HEK293 (cell line): ENCODE data around the gene PDE4D.

Experiments
- ELK4 ChIP-seq: IDR thresholded peaks from 2 replicates; pipeline ENCODE4 v1.6.1; 2011; ENCODE audit warnings: mild to moderate bottlenecking, low read depth, low read length, borderline replicate concordance
- IKZF3 ChIP-seq: fragments of 450-650 bp; IDR thresholded peaks from 2 replicates; pipeline ENCODE4 v1.5.0; 2018; ENCODE audit warnings: missing biosample characterization, mild to moderate bottlenecking, missing genetic modification characterization, moderate library complexity
- INSM2 ChIP-seq: fragments of 450-650 bp; formaldehyde crosslinking; IDR thresholded peaks from 2 replicates; pipeline ENCODE4 v1.5.1; 2016; ENCODE audit warnings: missing biosample characterization, missing genetic modification characterization
- KLF9 ChIP-seq: fragments of 450-650 bp; formaldehyde crosslinking; IDR thresholded peaks from 2 replicates; pipeline ENCODE4 v1.5.1; 2016; ENCODE audit warnings: missing biosample characterization, missing genetic modification characterization, low read depth
- MYNN ChIP-seq: fragments of 450-650 bp; formaldehyde crosslinking; IDR thresholded peaks from 2 replicates; pipeline ENCODE4 v1.5.1; 2016; ENCODE audit warnings: missing biosample characterization, missing genetic modification characterization, borderline replicate concordance
- PRDM6 ChIP-seq: fragments of 450-650 bp; formaldehyde crosslinking; IDR thresholded peaks from 2 replicates; pipeline ENCODE4 v1.5.1; 2017; ENCODE audit warnings: missing biosample characterization, missing genetic modification characterization
- SCRT1 ChIP-seq: fragments of 450-650 bp; formaldehyde crosslinking; IDR thresholded peaks from 2 replicates; pipeline ENCODE4 v1.5.1; 2016; ENCODE audit warnings: missing biosample characterization, missing genetic modification characterization, borderline replicate concordance
- SCRT2 ChIP-seq: fragments of 450-650 bp; formaldehyde crosslinking; IDR thresholded peaks from 2 replicates; pipeline ENCODE4 v1.5.1; 2016; ENCODE audit warnings: missing biosample characterization, missing genetic modification characterization
- SP2 ChIP-seq: fragments of 450-650 bp; formaldehyde crosslinking; IDR thresholded peaks from 2 replicates; pipeline ENCODE4 v1.5.1; 2016; ENCODE audit warnings: missing biosample characterization, missing genetic modification characterization
- TRIM28 ChIP-seq: IDR thresholded peaks from 2 replicates; pipeline ENCODE4 v1.6.1; 2011; ENCODE audit warnings: low read length, control low read depth, borderline replicate concordance
- ZEB2 ChIP-seq: fragments of 450-650 bp; formaldehyde crosslinking; IDR thresholded peaks from 2 replicates; pipeline ENCODE4 v1.5.1; 2016; ENCODE audit warnings: missing biosample characterization, missing genetic modification characterization
- ZFHX2 ChIP-seq: fragments of 450-650 bp; formaldehyde crosslinking; conservative IDR thresholded peaks from 2 replicates; pipeline ENCODE4 v1.5.1; 2016; ENCODE audit warnings: missing biosample characterization, missing genetic modification characterization
- ZFP3 ChIP-seq: fragments of 450-650 bp; formaldehyde crosslinking; IDR thresholded peaks from 2 replicates; pipeline ENCODE4 v1.5.1; 2016; ENCODE audit warnings: low read depth, missing biosample characterization, missing genetic modification characterization
- ZFP69B ChIP-seq: fragments of 450-650 bp; formaldehyde crosslinking; IDR thresholded peaks from 2 replicates; pipeline ENCODE4 v1.5.1; 2016; ENCODE audit warnings: missing biosample characterization, missing genetic modification characterization
- ZNF121 ChIP-seq: fragments of 450-650 bp; formaldehyde crosslinking; IDR thresholded peaks from 2 replicates; pipeline ENCODE4 v1.5.1; 2016; ENCODE audit warnings: missing biosample characterization, missing genetic modification characterization
- ZNF174 ChIP-seq: fragments of 450-650 bp; formaldehyde crosslinking; IDR thresholded peaks from 2 replicates; pipeline ENCODE4 v1.5.0; 2017; ENCODE audit warnings: missing biosample characterization, mild to moderate bottlenecking, missing genetic modification characterization
- ZNF184 ChIP-seq: fragments of 450-650 bp; IDR thresholded peaks from 2 replicates; pipeline ENCODE4 v1.5.1; 2018; ENCODE audit warnings: missing biosample characterization, mild to moderate bottlenecking, missing genetic modification characterization
- ZNF202 ChIP-seq: fragments of 450-650 bp; formaldehyde crosslinking; IDR thresholded peaks from 2 replicates; pipeline ENCODE4 v1.5.1; 2016; ENCODE audit warnings: missing biosample characterization, missing genetic modification characterization, borderline replicate concordance
- ZNF24 ChIP-seq: fragments of 450-650 bp; formaldehyde crosslinking; IDR thresholded peaks from 2 replicates; pipeline ENCODE4 v1.5.1; 2016; ENCODE audit warnings: missing biosample characterization, missing genetic modification characterization
- ZNF311 ChIP-seq: fragments of 450-650 bp; formaldehyde crosslinking; IDR thresholded peaks from 2 replicates; pipeline ENCODE4 v1.5.1; 2017; ENCODE audit warnings: missing biosample characterization, missing genetic modification characterization, borderline replicate concordance
- ZNF350 ChIP-seq: fragments of 450-650 bp; formaldehyde crosslinking; IDR thresholded peaks from 2 replicates; pipeline ENCODE4 v1.5.0; 2017; ENCODE audit warnings: missing biosample characterization, mild to moderate bottlenecking, missing genetic modification characterization
- ZNF37A ChIP-seq: fragments of 450-650 bp; IDR thresholded peaks from 2 replicates; pipeline ENCODE4 v1.5.1; 2018; ENCODE audit warnings: missing biosample characterization, missing genetic modification characterization
- ZNF513 ChIP-seq: fragments of 450-650 bp; IDR thresholded peaks from 2 replicates; pipeline ENCODE4 v1.5.1; 2018; ENCODE audit warnings: missing biosample characterization, missing genetic modification characterization
- ZNF580 ChIP-seq: fragments of 450-650 bp; formaldehyde crosslinking; IDR thresholded peaks from 2 replicates; pipeline ENCODE4 v1.5.1; 2016; ENCODE audit warnings: missing biosample characterization, missing genetic modification characterization
- ZNF610 ChIP-seq: fragments of 450-650 bp; formaldehyde crosslinking; IDR thresholded peaks from 2 replicates; pipeline ENCODE4 v1.5.1; 2016; ENCODE audit warnings: missing biosample characterization, missing genetic modification characterization, borderline replicate concordance
- ZNF692 ChIP-seq: fragments of 450-650 bp; formaldehyde crosslinking; IDR thresholded peaks from 2 replicates; pipeline ENCODE4 v1.5.1; 2016; ENCODE audit warnings: missing biosample characterization, missing genetic modification characterization
- ZNF747 ChIP-seq: fragments of 450-650 bp; formaldehyde crosslinking; IDR thresholded peaks from 2 replicates; pipeline ENCODE4 v1.5.1; 2016; ENCODE audit warnings: missing biosample characterization, missing genetic modification characterization
- ZNF785 ChIP-seq: fragments of 450-650 bp; formaldehyde crosslinking; IDR thresholded peaks from 2 replicates; pipeline ENCODE4 v1.5.1; 2016; ENCODE audit warnings: missing biosample characterization, missing genetic modification characterization
- ZSCAN18 ChIP-seq: fragments of 450-650 bp; formaldehyde crosslinking; IDR thresholded peaks from 2 replicates; pipeline ENCODE4 v1.5.1; 2016; ENCODE audit warnings: missing biosample characterization, missing genetic modification characterization
- ZSCAN23 ChIP-seq: fragments of 450-650 bp; formaldehyde crosslinking; IDR thresholded peaks from 2 replicates; pipeline ENCODE4 v1.5.1; 2016; ENCODE audit warnings: missing biosample characterization, missing genetic modification characterization

Gene PDE4D

DNA sequence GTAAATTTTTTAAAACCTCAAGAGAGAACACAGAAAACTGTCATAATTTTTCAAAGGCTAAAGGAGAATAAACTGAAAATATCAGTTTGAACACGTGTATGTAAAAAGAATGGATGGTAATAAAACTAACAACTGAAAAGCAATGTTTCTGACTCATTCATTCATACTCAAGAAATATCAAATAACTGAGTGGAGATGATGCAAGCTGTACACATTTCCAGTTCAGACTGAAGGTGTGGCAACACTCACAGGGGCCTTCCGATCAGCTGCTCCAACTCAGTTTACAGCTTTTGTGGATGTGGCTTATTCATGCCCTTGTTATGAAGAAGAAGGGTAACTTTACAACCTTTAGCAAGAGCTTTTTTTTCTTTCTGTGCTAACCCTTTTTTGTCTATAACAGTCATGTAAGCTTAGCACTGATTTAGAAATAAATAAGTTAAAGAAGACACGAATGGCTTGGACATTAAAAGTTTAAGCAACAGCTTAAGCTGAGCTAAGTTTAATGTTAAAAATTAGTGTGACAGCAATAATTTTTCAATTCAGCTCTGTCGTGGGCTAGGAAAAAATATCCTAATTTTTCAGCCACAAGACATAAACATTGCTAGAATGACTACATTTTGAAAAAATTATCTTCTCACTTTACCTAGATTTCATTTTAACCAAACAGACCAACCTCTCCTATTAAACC, 857.1 kb downstream of the PDE4D start (continued):
- TF ChIP-seq KLF9 (tag by site-specific recombination), result peak; percentile 43; the same call in 1 of the 2 replicates
- TF ChIP-seq MYNN (tag by site-specific recombination), result no peak
- peak; percentile 54; the same call in 1 of the 2 replicates for TF ChIP-seq ZNF692 (tag by site-specific recombination)
- TF ChIP-seq ZEB2 (tag by site-specific recombination), result peak; percentile 78
- no peak for TF ChIP-seq ZNF747 (tag by site-specific recombination)
- no peak for TF ChIP-seq ZNF785 (tag by site-specific recombination)
- TF ChIP-seq ZNF202 (tag by site-specific recombination), result no peak
- no peak for TF ChIP-seq SP2 (tag by site-specific recombination)
- TF ChIP-seq ZNF350, result no peak
- peak; percentile 96 for TF ChIP-seq ZNF24
- peak; percentile 60 for TF ChIP-seq ZNF184
- TF ChIP-seq ZNF311 (tag by site-specific recombination), result no peak
- TF ChIP-seq ZFP69B, result peak; percentile 45; the same call in 1 of the 2 replicates
- TF ChIP-seq TRIM28, result peak; percentile 61; the same call in 1 of the 2 replicates
- TF ChIP-seq INSM2 (tag by site-specific recombination), result 0 out of 2 replicates have a peak, but pooled peaks have one; percentile 48
- TF ChIP-seq ZNF610 (tag by site-specific recombination), result no peak
- no peak for TF ChIP-seq SCRT2
- TF ChIP-seq ZNF121 (tag by site-specific recombination), result no peak
- no peak for TF ChIP-seq ZNF580 (tag by site-specific recombination)
- TF ChIP-seq SCRT1 (tag by site-specific recombination), result no peak
- TF ChIP-seq ZSCAN18, result no peak
- TF ChIP-seq ZSCAN23, result no peak
- TF ChIP-seq PRDM6 (tag by site-specific recombination), result peak; percentile 99
- TF ChIP-seq ZNF513 (tag by site-specific recombination), result peak; percentile 26; the same call in 1 of the 2 replicates
- TF ChIP-seq ZNF37A (tag by site-specific recombination), result no peak
- no peak for TF ChIP-seq ZNF174
- no peak for TF ChIP-seq ZFHX2 (tag by site-specific recombination)
- TF ChIP-seq ELK4, result no peak
- TF ChIP-seq ZFP3 (tag by site-specific recombination), result no peak
- 0 out of 2 replicates have a peak, but pooled peaks have one; percentile 15 for TF ChIP-seq IKZF3 (tag by site-specific recombination)
